ENCODE results near the gene GPC3.

Gene GPC3

DNA sequence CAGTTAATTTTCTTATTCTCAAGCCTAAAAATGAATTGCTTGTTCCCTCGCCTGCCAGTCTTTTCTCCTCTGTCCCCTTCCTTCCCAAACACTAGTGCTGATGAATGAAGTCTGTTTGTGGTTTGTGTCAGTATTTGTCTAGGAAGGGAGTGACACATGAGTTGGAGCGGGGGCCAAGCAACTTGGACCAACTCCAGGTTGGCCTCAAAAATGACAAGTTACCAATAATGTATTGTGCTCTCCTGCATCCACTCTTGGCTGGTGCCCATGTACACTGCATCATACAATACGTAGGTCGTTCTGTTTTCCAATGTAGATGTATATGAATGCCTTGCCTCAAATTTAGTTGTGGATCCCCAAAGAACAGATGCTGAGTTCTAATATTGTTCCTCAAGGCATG, 347.1 kb downstream of the GPC3 start:
- no peak overlapping the region for H3K9ac ChIP-seq (ENCODE audit: low read length)
- no peak overlapping the region for H3K27ac ChIP-seq (ENCODE audit: low read depth, low read length, poor library complexity, severe bottlenecking)
- H3K9me3 ChIP-seq (ENCODE audit: low read length): no peaks in the 10 kb centered on the region

DNA sequence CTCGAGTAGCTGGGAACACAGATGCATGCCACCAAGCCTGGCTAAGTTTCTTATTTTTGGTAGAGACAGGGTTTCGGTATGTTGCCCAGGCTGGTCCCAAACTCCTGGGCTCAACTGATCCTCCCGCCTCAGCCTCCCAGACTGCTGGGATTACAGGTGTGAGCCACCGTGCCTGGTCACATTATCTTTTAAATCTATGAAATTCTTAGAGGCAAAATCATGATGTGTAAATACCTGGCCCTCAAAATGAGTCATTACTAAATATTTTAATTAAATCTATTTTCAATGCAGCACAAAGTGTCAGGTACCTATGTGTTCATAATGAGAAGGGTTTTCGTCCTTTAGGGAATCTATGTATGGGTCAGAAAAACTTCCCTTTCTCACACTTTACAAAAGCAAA, 347.6 kb downstream of the GPC3 start:
- TF ChIP-seq, protein P1, sequence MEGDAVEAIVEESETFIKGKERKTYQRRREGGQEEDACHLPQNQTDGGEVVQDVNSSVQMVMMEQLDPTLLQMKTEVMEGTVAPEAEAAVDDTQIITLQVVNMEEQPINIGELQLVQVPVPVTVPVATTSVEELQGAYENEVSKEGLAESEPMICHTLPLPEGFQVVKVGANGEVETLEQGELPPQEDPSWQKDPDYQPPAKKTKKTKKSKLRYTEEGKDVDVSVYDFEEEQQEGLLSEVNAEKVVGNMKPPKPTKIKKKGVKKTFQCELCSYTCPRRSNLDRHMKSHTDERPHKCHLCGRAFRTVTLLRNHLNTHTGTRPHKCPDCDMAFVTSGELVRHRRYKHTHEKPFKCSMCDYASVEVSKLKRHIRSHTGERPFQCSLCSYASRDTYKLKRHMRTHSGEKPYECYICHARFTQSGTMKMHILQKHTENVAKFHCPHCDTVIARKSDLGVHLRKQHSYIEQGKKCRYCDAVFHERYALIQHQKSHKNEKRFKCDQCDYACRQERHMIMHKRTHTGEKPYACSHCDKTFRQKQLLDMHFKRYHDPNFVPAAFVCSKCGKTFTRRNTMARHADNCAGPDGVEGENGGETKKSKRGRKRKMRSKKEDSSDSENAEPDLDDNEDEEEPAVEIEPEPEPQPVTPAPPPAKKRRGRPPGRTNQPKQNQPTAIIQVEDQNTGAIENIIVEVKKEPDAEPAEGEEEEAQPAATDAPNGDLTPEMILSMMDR (IDR thresholded peaks at IDR 0.05; ENCODE audit: low read length): no peak
- no peak for TF ChIP-seq EZH2 (IDR thresholded peaks at IDR 0.05; ENCODE audit: borderline replicate concordance, low read length)
- H2AFZ ChIP-seq (ENCODE audit: low read length): no peak overlapping the region
- H3K79me2 ChIP-seq (ENCODE audit: insufficient read depth, low read length): no peaks in the 10 kb centered on the region
- H3K4me3 ChIP-seq (ENCODE audit: low read depth, low read length, poor library complexity, severe bottlenecking): no peak overlapping the region
- no peak overlapping the region for H3K9ac ChIP-seq (ENCODE audit: low read length)
- no peaks in the 10 kb centered on the region for H3K4me1 ChIP-seq (ENCODE audit: insufficient read depth, low read length, severe bottlenecking)
- no peaks in the 10 kb centered on the region for H3K9me3 ChIP-seq (ENCODE audit: low read length)
- H4K20me1 ChIP-seq (ENCODE audit: insufficient read depth, low read length): no peaks in the 10 kb centered on the region
- H3K4me2 ChIP-seq (ENCODE audit: low read length): no peak overlapping the region
- H3K27me3 ChIP-seq (ENCODE audit: insufficient read depth, low read length): no peaks in the 10 kb centered on the region
- H3F3A ChIP-seq (ENCODE audit: insufficient read depth, low read length): no peaks in the 10 kb centered on the region
- H3K9me2 ChIP-seq (ENCODE audit: low read depth, low read length): no peaks in the 10 kb centered on the region
- H3K27ac ChIP-seq (ENCODE audit: low read depth, low read length, poor library complexity, severe bottlenecking): no peak overlapping the region
- no peaks in the 10 kb centered on the region for H3K36me3 ChIP-seq (ENCODE audit: insufficient read depth, low read length)

More for the DNA sequence above, 347.1 kb downstream of the GPC3 start:
- Histone ChIP-seq H3K36me3 (ENCODE audit: insufficient read depth, low read length) (no peaks in the 10 kb centered on the region), H3K79me2 (ENCODE audit: insufficient read depth, low read length) (no peaks in the 10 kb centered on the region), H3F3A (ENCODE audit: insufficient read depth, low read length) (no peaks in the 10 kb centered on the region), H3K4me2 (ENCODE audit: low read length) (no peak overlapping the region), H3K4me3 (ENCODE audit: low read depth, low read length, poor library complexity, severe bottlenecking) (no peak overlapping the region), H3K9me2 (ENCODE audit: low read depth, low read length) (no peaks in the 10 kb centered on the region), H3K27me3 (ENCODE audit: insufficient read depth, low read length) (no peaks in the 10 kb centered on the region), H3K4me1 (ENCODE audit: insufficient read depth, low read length, severe bottlenecking) (no peaks in the 10 kb centered on the region), H4K20me1 (ENCODE audit: insufficient read depth, low read length) (no peaks in the 10 kb centered on the region), H2AFZ (ENCODE audit: low read length) (no peak overlapping the region)
- TF ChIP-seq EZH2 (IDR thresholded peaks at IDR 0.05; ENCODE audit: borderline replicate concordance, low read length): no peak
- TF ChIP-seq, protein P1 (IDR thresholded peaks at IDR 0.05; ENCODE audit: low read length): no peak

DNA sequence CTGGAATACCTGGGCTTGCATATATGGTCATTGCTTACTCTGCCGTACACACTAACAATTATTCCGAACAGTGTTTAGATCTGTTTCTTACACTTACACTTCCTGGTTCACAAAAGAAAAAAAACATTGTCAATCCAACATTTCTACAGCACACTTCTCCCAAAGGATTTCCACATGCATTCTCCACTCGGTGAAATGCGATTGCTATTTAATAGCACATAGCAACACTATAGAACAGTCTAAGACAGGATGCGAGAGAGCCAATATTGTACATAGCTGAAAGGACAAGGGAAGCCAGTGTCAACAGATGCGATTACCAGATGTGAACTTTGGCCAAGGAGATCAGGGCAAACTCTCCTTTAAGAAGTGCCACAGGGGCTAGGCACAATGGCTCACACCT, 349.4 kb downstream of the GPC3 start:
- Histone ChIP-seq H3K4me2 (ENCODE audit: low read length) (no peak overlapping the region), H3K27me3 (ENCODE audit: insufficient read depth, low read length) (no peaks in the 10 kb centered on the region), H3F3A (ENCODE audit: insufficient read depth, low read length) (no peaks in the 10 kb centered on the region), H3K36me3 (ENCODE audit: insufficient read depth, low read length) (no peaks in the 10 kb centered on the region), H2AFZ (ENCODE audit: low read length) (no peak overlapping the region), H3K9me3 (ENCODE audit: low read length) (no peaks in the 10 kb centered on the region), H3K27ac (ENCODE audit: low read depth, low read length, poor library complexity, severe bottlenecking) (no peak overlapping the region), H3K4me3 (ENCODE audit: low read depth, low read length, poor library complexity, severe bottlenecking) (no peak overlapping the region), H4K20me1 (ENCODE audit: insufficient read depth, low read length) (no peaks in the 10 kb centered on the region), H3K9me2 (ENCODE audit: low read depth, low read length) (no peaks in the 10 kb centered on the region), H3K9ac (ENCODE audit: low read length) (no peak overlapping the region), H3K4me1 (ENCODE audit: insufficient read depth, low read length, severe bottlenecking) (no peaks in the 10 kb centered on the region), H3K79me2 (ENCODE audit: insufficient read depth, low read length) (no peaks in the 10 kb centered on the region)
- no peak for TF ChIP-seq EZH2 (IDR thresholded peaks at IDR 0.05; ENCODE audit: borderline replicate concordance, low read length)
- TF ChIP-seq, protein P1 (IDR thresholded peaks at IDR 0.05; ENCODE audit: low read length): no peak
